IMR-90 (cell line): ENCODE data around the gene SPEM1. TPM values are rescaled to one million over a fixed set of nuclear protein-coding genes. Genes with fewer than 3 reads are reported as not detected.
A peak's percentile ranks its signal among the peaks of the same experiment; 100 is the strongest.

Experiments used
- ATAC-seq: fragments of 200-7000 bp; cut with Tn5 transposase; 2 replicates; pipeline ENCODE4 v1.9.1; 2020; ENCODE audit warnings: low read depth, mild to moderate bottlenecking, moderate library complexity
- BruUV-seq: library from RNA; stranded (reverse); fragments of 400-500 nt; replicated peaks from 2 replicates; lab custom pipeline; 2021; lab: Mats Ljungman, UMichigan
- CTCF ChIA-PET: fragments of 300-600 bp; formaldehyde crosslinking; extraction: SDS; loops from one replicate; lab custom pipeline; 2021; ENCODE audit warnings: antibody characterized with exemption; lab: Yijun Ruan, JAX
- POLR2A ChIA-PET: fragments of 300-600 bp; sonication (Branson Sonifier 250); formaldehyde crosslinking; loops from one replicate; lab custom pipeline; 2022; ENCODE audit warnings: antibody characterized with exemption; ENCODE audit not compliant: unreplicated experiment; lab: Charles Lee
- DNase-seq: peaks from one replicate; pipeline ENCODE4 v3.0.0; 2013
- H2AFZ ChIP-seq: replicated peaks from 2 replicates; pipeline ENCODE3; 2013; ENCODE audit warnings: low read length, mild to moderate bottlenecking; ENCODE audit not compliant: poor library complexity
- H2AK5ac ChIP-seq: 2 replicates; pipeline ENCODE4 v1.6.1; 2013; ENCODE audit warnings: low read depth, low read length, inconsistent platforms
- H2AK9ac ChIP-seq: replicated peaks from 2 replicates; pipeline ENCODE3; 2013; ENCODE audit warnings: mild to moderate bottlenecking, low read depth, low read length, moderate library complexity; ENCODE audit not compliant: poor library complexity
- H2BK120ac ChIP-seq: 2 replicates; pipeline ENCODE4 v1.6.1; 2013; ENCODE audit warnings: low read depth, low read length, inconsistent platforms
- H2BK15ac ChIP-seq: 3 replicates; pipeline ENCODE4 v1.6.1; 2013; ENCODE audit warnings: low read depth, low read length, inconsistent platforms
- H2BK20ac ChIP-seq: 2 replicates; pipeline ENCODE4 v1.6.1; 2013; ENCODE audit warnings: low read depth, mild to moderate bottlenecking, inconsistent platforms, low read length, moderate library complexity
- H2BK5ac ChIP-seq: 2 replicates; pipeline ENCODE4 v1.6.1; 2013; ENCODE audit warnings: mild to moderate bottlenecking, low read depth, low read length, inconsistent platforms; ENCODE audit not compliant: poor library complexity, severe bottlenecking
- H3K14ac ChIP-seq: replicated peaks from 2 replicates; pipeline ENCODE4 v1.6.1; 2013; ENCODE audit warnings: low read depth, low read length, inconsistent platforms
- H3K18ac ChIP-seq: 2 replicates; pipeline ENCODE4 v1.6.1; 2013; ENCODE audit warnings: low read depth, low read length, control low read depth
- H3K23ac ChIP-seq: 2 replicates; pipeline ENCODE4 v1.6.1; 2013; ENCODE audit warnings: low read depth, low read length, inconsistent platforms
- H3K27ac ChIP-seq: 2 replicates; pipeline ENCODE4 v1.5.1; 2013; ENCODE audit warnings: mild to moderate bottlenecking, control low read depth, low read length; ENCODE audit not compliant: insufficient read depth
- H3K27me3 ChIP-seq: 2 replicates; pipeline ENCODE4 v1.6.1; 2013; ENCODE audit warnings: low read length; ENCODE audit not compliant: control insufficient read depth, insufficient read depth
- H3K36me3 ChIP-seq: 2 replicates; pipeline ENCODE4 v1.6.1; 2013; ENCODE audit warnings: low read length, mixed read lengths; ENCODE audit not compliant: control insufficient read depth, insufficient read depth
- H3K4ac ChIP-seq: 2 replicates; pipeline ENCODE4 v1.6.1; 2013; ENCODE audit warnings: low read depth, low read length, inconsistent platforms
- H3K4me1 ChIP-seq: 2 replicates; pipeline ENCODE4 v1.6.1; 2013; ENCODE audit warnings: low read length, mixed read lengths; ENCODE audit not compliant: control insufficient read depth, insufficient read depth
- H3K4me2 ChIP-seq: 2 replicates; pipeline ENCODE4 v1.6.1; 2013; ENCODE audit warnings: low read depth, mild to moderate bottlenecking, control low read depth, low read length, moderate library complexity
- H3K4me3 ChIP-seq: 2 replicates; pipeline ENCODE4 v1.5.1; 2013; ENCODE audit warnings: low read depth, mild to moderate bottlenecking, control low read depth, low read length, moderate library complexity; ENCODE audit not compliant: insufficient read depth
- H3K56ac ChIP-seq: 2 replicates; pipeline ENCODE4 v1.6.1; 2013; ENCODE audit warnings: low read length, inconsistent platforms; ENCODE audit not compliant: insufficient read depth; ENCODE audit errors: extremely low read depth
- H3K79me1 ChIP-seq, 2 experiments: 2 replicates each; pipeline ENCODE4 v1.6.1; 2013; ENCODE audit warnings: low read length in 2 of 2, inconsistent platforms in 1 of 2, low read depth in 1 of 2
- H3K9ac ChIP-seq: 2 replicates; pipeline ENCODE4 v1.6.1; 2013; ENCODE audit warnings: low read depth, low read length, control low read depth
- H3K9me1 ChIP-seq: 2 replicates; pipeline ENCODE4 v1.6.1; 2013; ENCODE audit warnings: low read length, inconsistent platforms; ENCODE audit not compliant: insufficient read depth
- H3K9me3 ChIP-seq: 2 replicates; pipeline ENCODE4 v1.6.1; 2013; ENCODE audit warnings: low read length; ENCODE audit not compliant: control insufficient read depth, insufficient read depth
- H4K20me1 ChIP-seq: 2 replicates; pipeline ENCODE4 v1.6.1; 2013; ENCODE audit warnings: low read length, inconsistent platforms; ENCODE audit not compliant: insufficient read depth
- H4K5ac ChIP-seq: 2 replicates; pipeline ENCODE4 v1.6.1; 2013; ENCODE audit warnings: mild to moderate bottlenecking, low read depth, low read length, control low read depth
- H4K8ac ChIP-seq, 2 experiments: 2 replicates each; pipeline ENCODE4 v1.6.1; 2013; ENCODE audit warnings: low read depth in 2 of 2, low read length in 2 of 2, control low read depth in 1 of 2, inconsistent platforms in 1 of 2
- H4K91ac ChIP-seq: 2 replicates; pipeline ENCODE4 v1.6.1; 2013; ENCODE audit warnings: low read depth, low read length, inconsistent platforms; ENCODE audit not compliant: insufficient read depth
- BHLHE40 ChIP-seq: fragments of 150-350 bp; IDR thresholded peaks from 2 replicates; pipeline ENCODE4 v1.6.1; 2016; ENCODE audit warnings: mild to moderate bottlenecking, low read depth, low read length
- CEBPB ChIP-seq: IDR thresholded peaks from 2 replicates; pipeline ENCODE4 v1.6.1; 2012; ENCODE audit warnings: low read depth, low read length, improper control_type of control experiment
- FOS ChIP-seq: fragments of 150-350 bp; IDR thresholded peaks from 2 replicates; pipeline ENCODE4 v1.6.1; 2016; ENCODE audit warnings: low read depth, low read length
- RCOR1 ChIP-seq: IDR thresholded peaks from 2 replicates; pipeline ENCODE4 v1.6.1; 2012; ENCODE audit warnings: mild to moderate bottlenecking, low read length, improper control_type of control experiment; ENCODE audit not compliant: insufficient replicate concordance
- RFX5 ChIP-seq: IDR thresholded peaks from 2 replicates; pipeline ENCODE4 v1.8.0; 2012; ENCODE audit warnings: low read depth, mild to moderate bottlenecking, low read length, moderate library complexity
- WGBS, 2 experiments: methylation state at CpG; one replicate each; pipeline versions ENCODE4 v1.1.5 to v1.1.7; 2013; ENCODE audit warnings: missing lambda C conversion rate in 2 of 2; ENCODE audit not compliant: insufficient read length in 1 of 2; ENCODE audit errors: extremely low coverage in 2 of 2; 5-methylcytosine and 5-hydroxymethylcytosine counted together
- dilution Hi-C: fragments of 300-500 bp; cut with HindIII; formaldehyde crosslinking; loops from one replicate; pipeline ENCODE4 v1.14.3; 2018; ENCODE audit warnings: low sequenced_read_pairs; ENCODE audit not compliant: unreplicated experiment
- in situ Hi-C: fragments of 300-500 bp; cut with MboI; formaldehyde crosslinking; loops from 3 replicates; pipeline ENCODE4 v1.14.3; 2019; ENCODE audit warnings: low sequenced_read_pairs, inconsistent platforms, mixed read lengths
- intact Hi-C: fragments of 100-400 bp; cut with micrococcal nuclease; formaldehyde crosslinking; loops from 2 replicates; pipeline ENCODE4 v1.10.0; 2022
- polyA plus RNA-seq, 3 experiments: library from polyadenylated mRNA; depleted of rRNA; stranded (reverse); fragments of >200 nt; gene quantifications; 2 replicates each; pipeline ENCODE4 v1.2.3, GENCODE V29; 2012; ENCODE audit warnings: low replicate concordance in 1 of 3
- total RNA-seq: library from RNA; depleted of rRNA; stranded (reverse); fragments of >200 nt; gene quantifications from 2 replicates; pipeline ENCODE4 v1.2.3, GENCODE V29; 2012
- TF ChIP-seq, protein P1 (sequence below): fragments of 150-350 bp; IDR thresholded peaks from 2 replicates; pipeline ENCODE4 v1.6.1; 2017; ENCODE audit warnings: mild to moderate bottlenecking, antibody characterized with exemption, low read length, low read depth
- TF ChIP-seq, protein P2 (sequence below): fragments of 150-350 bp; IDR thresholded peaks from 2 replicates; pipeline ENCODE4 v1.6.1; 2016; ENCODE audit warnings: low read depth, mild to moderate bottlenecking, low read length, moderate library complexity, borderline replicate concordance

SPEM1 gene
- total and polyA plus RNA-seq, 2 of the 4 experiments (the other 2 are of a cell fraction), result not detected

DNA sequence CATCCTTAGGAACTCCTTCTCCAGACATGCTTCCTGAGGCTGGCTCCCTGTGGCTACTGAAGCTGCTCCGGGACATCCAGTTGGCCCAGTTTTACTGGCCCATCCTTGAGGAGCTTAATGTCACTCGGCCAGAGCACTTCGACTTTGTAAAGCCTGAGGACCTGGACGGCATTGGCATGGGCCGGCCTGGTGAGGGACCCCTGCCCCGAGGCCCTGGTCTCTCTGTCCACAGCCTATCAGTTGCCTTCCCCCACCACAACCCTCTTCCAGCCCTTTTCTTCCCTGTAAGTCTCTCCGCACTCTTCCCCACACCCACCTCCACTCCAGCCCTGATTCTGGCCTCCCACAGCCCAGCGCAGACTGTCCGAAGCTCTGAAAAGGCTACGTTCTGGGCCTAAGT, 37.2 kb upstream of the SPEM1 start (continued):
- TF ChIP-seq CEBPB (no peak), RFX5 (no peak)
- TF ChIP-seq, protein P1, sequence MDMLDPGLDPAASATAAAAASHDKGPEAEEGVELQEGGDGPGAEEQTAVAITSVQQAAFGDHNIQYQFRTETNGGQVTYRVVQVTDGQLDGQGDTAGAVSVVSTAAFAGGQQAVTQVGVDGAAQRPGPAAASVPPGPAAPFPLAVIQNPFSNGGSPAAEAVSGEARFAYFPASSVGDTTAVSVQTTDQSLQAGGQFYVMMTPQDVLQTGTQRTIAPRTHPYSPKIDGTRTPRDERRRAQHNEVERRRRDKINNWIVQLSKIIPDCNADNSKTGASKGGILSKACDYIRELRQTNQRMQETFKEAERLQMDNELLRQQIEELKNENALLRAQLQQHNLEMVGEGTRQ, result no peak

DNA sequence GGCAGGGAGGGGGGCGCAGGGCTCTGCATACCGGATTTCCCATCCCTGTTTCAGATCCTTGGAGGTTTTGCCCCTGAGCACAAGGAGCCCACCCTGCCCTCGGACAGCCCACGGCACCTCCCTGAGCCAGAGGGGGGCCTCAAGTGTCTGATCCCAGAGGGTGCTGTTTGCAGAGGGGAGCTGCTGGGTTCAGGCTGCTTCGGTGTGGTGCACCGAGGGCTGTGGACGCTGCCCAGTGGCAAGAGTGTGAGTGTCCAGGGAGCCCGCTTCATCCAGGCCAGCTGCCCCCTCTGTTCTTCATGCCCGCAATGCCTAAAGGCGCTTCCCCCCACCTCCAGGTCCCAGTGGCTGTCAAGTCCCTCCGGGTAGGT, 36.8 kb upstream of the SPEM1 start:
- no peak overlapping the region for H4K5ac ChIP-seq
- in situ Hi-C loops (no loop called here), intact Hi-C loops (no loop called here), dilution Hi-C loops (no loop called here)
- ATAC-seq (no peak), DNase-seq (no peak)
- H3K27ac ChIP-seq, result no peak overlapping the region
- peaks cover 2% of the 10 kb centered on the region; the same call in 1 of the 2 replicates for H3K9me1 ChIP-seq
- no peak overlapping the region for H2BK20ac ChIP-seq
- no peak overlapping the region for H3K4ac ChIP-seq
- CTCF ChIA-PET, result no interaction called here
- TF ChIP-seq, protein P2, sequence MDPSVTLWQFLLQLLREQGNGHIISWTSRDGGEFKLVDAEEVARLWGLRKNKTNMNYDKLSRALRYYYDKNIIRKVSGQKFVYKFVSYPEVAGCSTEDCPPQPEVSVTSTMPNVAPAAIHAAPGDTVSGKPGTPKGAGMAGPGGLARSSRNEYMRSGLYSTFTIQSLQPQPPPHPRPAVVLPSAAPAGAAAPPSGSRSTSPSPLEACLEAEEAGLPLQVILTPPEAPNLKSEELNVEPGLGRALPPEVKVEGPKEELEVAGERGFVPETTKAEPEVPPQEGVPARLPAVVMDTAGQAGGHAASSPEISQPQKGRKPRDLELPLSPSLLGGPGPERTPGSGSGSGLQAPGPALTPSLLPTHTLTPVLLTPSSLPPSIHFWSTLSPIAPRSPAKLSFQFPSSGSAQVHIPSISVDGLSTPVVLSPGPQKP, result no peak
- TF ChIP-seq RCOR1 (no peak), BHLHE40 (no peak), FOS (no peak)
- peaks cover 8% of the 10 kb centered on the region; the same call in 1 of the 2 replicates for H3K9me3 ChIP-seq
- H2AK5ac ChIP-seq, result no peak overlapping the region
- peaks cover 7% of the 10 kb centered on the region; the same call in 1 of the 2 replicates for H3K4me1 ChIP-seq
- POLR2A ChIA-PET, result no interaction called here
- H3K56ac ChIP-seq, result no peak overlapping the region
- H3K27me3 ChIP-seq, result peaks cover 26% of the 10 kb centered on the region
- H3K9ac ChIP-seq, result no peak overlapping the region
- H4K8ac ChIP-seq, result no peak overlapping the region
- H3K23ac ChIP-seq, result no peak overlapping the region; the same call in 1 of the 2 replicates
- H2BK15ac ChIP-seq, result no peak overlapping the region
- no peaks in the 10 kb centered on the region for H4K20me1 ChIP-seq
- 72% methylated on average over 7 of the region's 11 CpGs; no CpG with 5 or more reads in 1 of the 2 experiments for WGBS, 2 experiments
- H3K36me3 ChIP-seq, result peaks cover 6% of the 10 kb centered on the region; the same call in 1 of the 2 replicates
- BruUV-seq, result no TSS peak
- H3K79me1 ChIP-seq, result no peaks in the 10 kb centered on the region
- H2AFZ ChIP-seq, result peak overlapping the region; percentile 89
- no peak overlapping the region for H2BK120ac ChIP-seq
- H2BK5ac ChIP-seq, result no peak overlapping the region
- H4K91ac ChIP-seq, result no peak overlapping the region
- H2AK9ac ChIP-seq, result no peak overlapping the region
- H3K14ac ChIP-seq, result no peak overlapping the region
- no peak overlapping the region for H3K4me2 ChIP-seq
- H3K4me3 ChIP-seq, result no peak overlapping the region
- H3K18ac ChIP-seq, result no peak overlapping the region
